NCI-H446 (cell line): Measurements from ENCODE around the gene STRBP.
A peak's percentile ranks its signal among the peaks of the same experiment; 100 is the strongest.

Experiments
- DNase-seq, 2 experiments: peaks; one replicate each; lab custom pipeline; 2025; lab: John Stamatoyannopoulos, UW

The STRBP gene

GRCh38 chr9:123129423-123129822 is 139.0 kb downstream of the STRBP start:
- no peak for DNase-seq

- no peak for DNase-seq
Measured at GRCh38 chr9:123128591-123128990, 139.8 kb downstream of the STRBP start.

GRCh38 chr9:123127512-123128075 is 140.8 kb downstream of the STRBP start:
- DNase-seq, result no peak

GRCh38 chr9:123121457-123121856 is 146.9 kb downstream of the STRBP start:
- DNase-seq, result no peak

DNA sequence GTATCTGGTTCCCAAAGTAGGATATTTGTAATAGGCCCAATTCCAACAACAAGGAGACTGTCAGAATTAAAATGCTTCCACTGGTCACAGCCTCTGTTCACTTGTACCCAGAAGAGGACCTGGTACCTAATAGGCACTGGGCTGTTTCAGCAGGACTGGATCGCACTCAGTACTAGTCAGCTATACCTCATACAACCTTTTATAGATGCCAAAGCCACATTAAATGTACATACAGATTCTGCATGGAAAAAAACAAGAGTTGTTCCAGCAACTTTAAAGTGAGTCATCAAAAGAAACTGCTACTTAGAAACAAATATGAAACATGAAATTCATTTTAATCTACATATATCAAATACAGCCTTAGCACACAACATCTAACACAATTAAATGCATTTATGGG is 147.4 kb downstream of the STRBP start:
- DNase-seq, result no peak

- DNase-seq, result no peak
Measured at GRCh38 chr9:123120131-123120530, 148.3 kb downstream of the STRBP start.

DNA sequence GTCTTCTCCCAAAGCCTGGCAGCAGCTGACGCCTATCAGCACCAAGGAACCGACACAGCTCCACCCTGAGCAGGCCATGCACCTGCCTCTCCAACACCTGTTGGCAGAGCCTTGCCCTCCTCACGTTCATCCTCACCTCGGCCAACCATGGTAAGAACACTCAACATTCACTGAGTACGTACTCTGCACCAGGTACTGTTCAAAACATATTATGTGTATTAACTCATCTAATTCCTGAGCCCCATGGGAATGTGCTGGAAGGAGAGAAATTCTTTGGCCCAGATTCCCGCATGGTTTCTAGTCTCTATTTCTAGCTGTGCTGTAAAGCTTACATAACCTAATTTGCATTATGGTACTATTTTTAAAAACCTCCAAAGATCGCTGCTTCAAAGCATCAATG is 148.8 kb downstream of the STRBP start:
- DNase-seq, result no peak

DNA sequence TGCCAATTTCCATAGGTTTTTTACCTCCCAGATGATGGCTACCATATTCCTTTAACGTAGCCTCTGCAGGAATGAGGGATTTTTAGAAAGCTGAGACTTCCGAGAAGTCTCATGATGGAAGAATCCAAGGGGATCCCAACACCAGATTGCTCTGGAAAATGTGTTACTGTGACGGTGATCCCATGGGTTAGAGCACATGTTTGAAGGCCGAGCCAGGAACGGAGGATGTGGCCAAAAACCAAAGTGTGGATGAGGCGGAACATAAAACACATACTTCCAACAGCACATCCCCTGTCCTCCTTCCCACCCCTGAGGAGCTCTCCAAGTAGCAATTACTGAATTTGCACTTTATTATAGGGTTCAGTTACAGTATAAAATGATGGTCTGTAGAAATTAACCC is 152.3 kb downstream of the STRBP start:
- DNase-seq, result no peak

DNA sequence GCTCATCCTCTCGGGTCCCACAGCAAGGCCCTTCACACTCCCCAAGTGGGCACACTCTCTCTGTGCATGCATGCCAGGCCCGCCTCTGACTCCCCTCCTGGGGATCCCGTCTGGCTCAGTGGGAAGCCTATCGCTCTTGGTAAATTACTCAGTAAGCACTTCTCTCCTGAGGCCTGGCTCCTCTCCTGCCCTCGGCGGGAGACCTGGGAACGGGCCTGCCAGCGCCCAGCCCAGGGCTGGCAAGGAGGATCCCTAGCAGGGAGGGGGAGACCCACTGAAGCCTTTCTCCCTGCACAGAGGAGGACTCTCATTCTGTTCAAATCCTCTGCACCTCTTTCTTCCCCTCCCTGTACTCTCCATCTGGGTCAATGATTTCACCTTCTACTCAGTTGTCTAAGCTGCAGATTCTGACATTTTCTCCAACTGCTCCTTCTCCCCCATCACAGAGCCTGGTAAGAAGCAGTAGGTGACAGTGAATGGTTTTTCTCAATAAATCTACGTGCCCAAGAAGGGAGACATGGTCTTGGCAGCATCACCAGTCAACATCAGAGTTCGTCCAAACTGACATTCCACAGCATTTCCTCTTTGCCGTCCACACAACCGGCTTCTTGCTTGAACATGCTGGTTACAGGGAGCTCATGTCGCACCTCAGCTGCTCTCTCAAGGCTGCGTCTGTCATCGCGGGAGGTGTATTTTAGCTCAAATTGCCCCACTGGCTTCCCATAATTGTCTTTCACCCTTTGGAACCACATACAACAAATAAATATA is 153.1 kb downstream of the STRBP start:
- DNase-seq, result peak in 1 of 2 experiments; percentile 17

DNA sequence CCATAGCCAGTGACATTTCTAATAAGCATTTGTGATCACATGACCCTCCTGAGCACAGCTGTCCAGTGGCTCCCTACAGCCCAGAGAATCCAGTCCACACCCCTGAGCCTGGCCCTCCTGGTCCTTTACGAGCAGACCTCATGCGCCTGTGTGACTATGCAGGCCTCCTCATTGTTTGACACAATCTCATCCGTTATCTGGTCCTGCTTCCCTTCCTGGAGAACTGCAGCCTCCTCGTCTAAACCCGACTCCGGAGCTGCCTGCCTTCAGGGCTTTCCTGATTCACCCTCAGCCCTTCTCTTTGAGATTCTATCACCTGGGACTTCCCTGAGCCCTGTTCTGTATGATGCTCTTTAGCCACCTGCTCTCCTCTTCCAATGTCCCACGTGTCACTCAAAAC is 155.2 kb downstream of the STRBP start:
- DNase-seq, result no peak

- no peak for DNase-seq
Measured at GRCh38 chr9:123112015-123112975, 156.1 kb downstream of the STRBP start.

DNA sequence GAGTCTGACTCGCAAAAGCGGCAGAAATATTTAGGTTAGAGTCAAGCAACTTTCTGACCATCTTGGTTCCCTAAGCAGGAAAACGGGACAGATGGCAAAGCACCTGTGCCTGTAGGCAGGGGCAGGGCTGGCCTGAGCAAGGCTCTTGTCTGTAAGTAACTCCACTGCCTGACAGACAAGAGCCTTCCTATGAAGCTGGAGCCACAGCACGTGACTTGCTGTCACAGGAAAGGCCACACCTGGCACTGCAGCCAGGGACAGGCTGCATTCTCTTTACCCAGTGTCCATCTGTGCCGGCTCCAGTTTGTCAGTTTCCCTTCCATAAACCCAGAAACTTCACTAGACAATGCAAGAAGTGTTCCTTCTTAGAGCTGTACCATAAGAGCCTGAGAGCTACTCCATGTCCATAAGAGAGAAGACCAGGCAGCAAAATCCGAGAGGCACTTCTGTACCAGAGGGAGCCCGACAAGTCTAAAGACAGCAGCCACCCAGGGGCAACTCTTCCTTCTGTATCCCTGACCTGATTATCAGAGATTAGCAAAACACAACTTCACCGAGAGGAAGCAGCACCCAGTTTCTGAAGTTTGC is 156.9 kb downstream of the STRBP start:
- DNase-seq, result no peak

- DNase-seq, result no peak
Measured at GRCh38 chr9:123109540-123110279, 158.7 kb downstream of the STRBP start.

DNA sequence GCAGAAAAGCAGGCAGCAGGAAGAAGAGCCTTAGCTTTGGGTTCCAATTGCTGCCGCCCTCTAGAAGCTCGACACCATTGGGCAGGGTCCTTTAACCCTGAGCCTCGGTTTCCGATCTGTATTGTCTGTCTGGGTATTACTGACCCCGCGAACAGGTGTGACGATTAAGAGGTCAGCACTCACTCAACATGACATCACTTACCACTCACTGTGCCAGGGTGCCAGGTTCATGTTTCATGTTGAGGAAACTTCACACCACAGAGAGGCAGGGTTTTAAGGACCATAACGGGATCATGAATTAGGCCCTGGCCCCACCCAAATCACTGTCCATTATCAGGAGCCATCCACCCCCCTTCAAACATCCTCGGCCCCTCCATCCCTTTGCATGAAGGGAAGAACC is 159.4 kb downstream of the STRBP start:
- DNase-seq, result no peak

DNA sequence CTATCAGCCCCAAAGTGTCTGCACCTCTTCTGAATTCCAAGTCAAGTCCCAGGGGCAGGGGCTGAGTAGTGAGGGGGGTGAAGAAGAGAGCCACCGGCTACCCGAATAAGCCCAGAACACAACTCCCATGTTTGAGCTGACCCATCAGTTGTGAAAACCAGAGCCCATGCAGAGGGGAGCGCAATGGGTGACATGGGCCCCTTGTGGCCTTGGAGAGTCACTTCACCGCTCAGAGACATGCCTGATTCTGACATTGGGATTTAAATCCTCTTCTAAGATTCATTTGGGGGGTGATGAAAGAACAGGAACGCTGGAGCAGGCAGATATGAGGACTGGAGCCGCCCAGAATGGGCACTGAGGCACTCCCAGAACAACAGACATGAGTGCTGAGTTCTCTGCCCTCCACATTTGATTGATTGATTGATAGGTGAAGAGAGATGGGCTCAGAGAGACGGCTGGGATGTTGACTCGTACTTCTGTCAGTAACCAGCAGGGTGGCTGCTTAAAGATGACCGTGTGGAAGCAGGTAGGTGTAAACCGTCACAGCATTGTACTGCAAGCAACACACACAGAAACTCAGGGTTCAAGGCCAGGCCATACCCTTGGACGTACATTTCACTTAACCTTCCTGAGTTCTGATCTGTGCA is 160.6 kb downstream of the STRBP start:
- no peak for DNase-seq

GRCh38 chr9:123105490-123105889 is 162.9 kb downstream of the STRBP start:
- DNase-seq, result no peak

GRCh38 chr9:123104807-123105206 is 163.6 kb downstream of the STRBP start:
- DNase-seq, result no peak

GRCh38 chr9:123102375-123103113 is 165.8 kb downstream of the STRBP start:
- no peak for DNase-seq

GRCh38 chr9:123099548-123099947 is 168.8 kb downstream of the STRBP start:
- no peak for DNase-seq

DNA sequence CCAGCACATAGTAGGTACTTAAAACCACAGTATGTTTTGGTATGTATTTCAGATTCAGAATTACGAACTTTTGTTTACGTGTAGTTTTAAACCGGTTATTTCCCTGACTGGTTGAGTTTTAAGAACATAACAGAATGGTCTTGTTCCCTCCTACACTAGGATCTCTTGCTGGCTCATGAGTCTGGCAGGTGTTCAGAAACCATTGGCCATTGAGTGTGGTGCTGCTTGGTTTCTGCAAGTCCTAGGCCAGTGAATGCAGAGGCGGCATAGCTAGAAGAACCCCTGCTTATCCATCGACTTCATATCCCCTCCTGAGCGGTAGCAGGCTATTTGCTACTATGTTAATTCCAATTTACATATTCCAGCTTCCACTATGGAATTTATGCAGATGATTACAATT is 169.3 kb downstream of the STRBP start:
- no peak for DNase-seq

GRCh38 chr9:123098096-123098459 is 170.3 kb downstream of the STRBP start:
- no peak for DNase-seq
